Stimulated activated CD4-positive, alpha-beta T cell treated with anti-CD3 and anti-CD28 coated beads, Interleukin-4, amount 100 ng/mL, for 1 hour (primary cell): ENCODE measurements around the gene TRIM54.
A peak's percentile ranks its signal among the peaks of the same experiment; 100 is the strongest.
"Not testable (repeated sequence)": the region's sequence is repeated elsewhere in the genome, so short reads cannot be mapped to it uniquely, and the experiment has no call there.

Source experiments
- DNase-seq: peaks from one replicate; pipeline ENCODE4 v3.0.0-alpha.2; 2020

Gene TRIM54

GRCh38 chr2:27258051-27258450 is 24.2 kb upstream of the TRIM54 start:
- DNase-seq = no peak

GRCh38 chr2:27261241-27261925 is 20.8 kb upstream of the TRIM54 start:
- no peak for DNase-seq

GRCh38 chr2:27261926-27262298 is 20.3 kb upstream of the TRIM54 start:
- DNase-seq = no peak

- peak; percentile 73 for DNase-seq
Measured at GRCh38 chr2:27262379-27263286, 19.6 kb upstream of the TRIM54 start, which contains the start of gene SLC30A3. Gene SLC30A3 (minus strand): TSS chr2:27263047. CDS start chr2:27262906, 141 bp downstream.

GRCh38 chr2:27263287-27264252 is 18.7 kb upstream of the TRIM54 start:
- no peak for DNase-seq

- peak; percentile 28 for DNase-seq
Measured at GRCh38 chr2:27264253-27264752, 17.9 kb upstream of the TRIM54 start.

GRCh38 chr2:27264753-27265535 is 17.3 kb upstream of the TRIM54 start:
- peak; percentile 72 for DNase-seq

GRCh38 chr2:27265536-27265870 is 16.7 kb upstream of the TRIM54 start:
- no peak for DNase-seq

- not testable (repeated sequence) for DNase-seq
Measured at GRCh38 chr2:27268296-27268695, 13.9 kb upstream of the TRIM54 start.

- no peak for DNase-seq
Measured at GRCh38 chr2:27270131-27270530, 12.1 kb upstream of the TRIM54 start.

GRCh38 chr2:27270670-27271069 is 11.6 kb upstream of the TRIM54 start:
- DNase-seq = no peak

- no peak for DNase-seq
Measured at GRCh38 chr2:27271631-27272340, 10.4 kb upstream of the TRIM54 start.

GRCh38 chr2:27272537-27273522 is 9.4 kb upstream of the TRIM54 start:
- not testable (repeated sequence) for DNase-seq

GRCh38 chr2:27275211-27276150 is 6.7 kb upstream of the TRIM54 start, which contains the start of gene DNAJC5G:
Gene DNAJC5G (plus strand): TSS chr2:27275433. CDS start chr2:27276729, 1,296 bp downstream.
- no peak for DNase-seq

- no peak for DNase-seq
Measured at GRCh38 chr2:27278010-27278409, 4.2 kb upstream of the TRIM54 start.

- no peak for DNase-seq
Measured at GRCh38 chr2:27280826-27281225, 1.4 kb upstream of the TRIM54 start.

GRCh38 chr2:27281442-27281841 is 787 bp upstream of the TRIM54 start:
- DNase-seq = no peak

GRCh38 chr2:27282892-27283291 is 663 bp downstream of the TRIM54 start:
- no peak for DNase-seq

- DNase-seq = no peak
Measured at GRCh38 chr2:27284996-27285395, 2.8 kb downstream of the TRIM54 start.
